HG03521 (cell line): ENCODE measurements around the gene SCTR.
A peak's percentile ranks its signal among the peaks of the same experiment; 100 is the strongest.

ENCODE experiments used
- ATAC-seq: cut with Tn5 transposase; IDR thresholded peaks from one replicate; pipeline ENCODE4 v1.9.1; 2021; ENCODE audit warnings: mild to moderate bottlenecking, moderate library complexity; ENCODE audit not compliant: unreplicated experiment

The SCTR gene

GRCh38 chr2:119525614-119526013 is 1.3 kb upstream of the SCTR start:
- ATAC-seq = no peak

- ATAC-seq = no peak
Observed at GRCh38 chr2:119523383-119523951, 816 bp downstream of the SCTR start.

GRCh38 chr2:119522671-119523070 is 1.6 kb downstream of the SCTR start:
- ATAC-seq = no peak

- no peak for ATAC-seq
Observed at GRCh38 chr2:119521433-119522050, 2.7 kb downstream of the SCTR start.

- ATAC-seq = no peak
Observed at GRCh38 chr2:119520696-119521432, 3.4 kb downstream of the SCTR start.

- ATAC-seq = no peak
Observed at GRCh38 chr2:119519057-119519408, 5.2 kb downstream of the SCTR start.

- no peak for ATAC-seq
Observed at GRCh38 chr2:119518401-119519056, 5.8 kb downstream of the SCTR start.

GRCh38 chr2:119517433-119517832 is 6.8 kb downstream of the SCTR start:
- ATAC-seq = peak; percentile 81

GRCh38 chr2:119516121-119516520 is 8.2 kb downstream of the SCTR start:
- no peak for ATAC-seq

GRCh38 chr2:119513832-119514231 is 10.5 kb downstream of the SCTR start:
- ATAC-seq = no peak

GRCh38 chr2:119512946-119513345 is 11.3 kb downstream of the SCTR start:
- ATAC-seq = no peak

- no peak for ATAC-seq
Observed at GRCh38 chr2:119511989-119512388, 12.3 kb downstream of the SCTR start.

GRCh38 chr2:119508756-119509155 is 15.5 kb downstream of the SCTR start:
- ATAC-seq = no peak

- ATAC-seq = no peak
Observed at GRCh38 chr2:119496682-119497081, 27.6 kb downstream of the SCTR start.

- no peak for ATAC-seq
Observed at GRCh38 chr2:119495948-119496347, 28.3 kb downstream of the SCTR start.

GRCh38 chr2:119494163-119494790 is 30.0 kb downstream of the SCTR start:
- no peak for ATAC-seq

- ATAC-seq = no peak
Observed at GRCh38 chr2:119491776-119492525, 32.3 kb downstream of the SCTR start.

GRCh38 chr2:119490653-119491195 is 33.6 kb downstream of the SCTR start:
- ATAC-seq = no peak

GRCh38 chr2:119490106-119490505 is 34.2 kb downstream of the SCTR start:
- ATAC-seq = no peak

- ATAC-seq = no peak
Observed at GRCh38 chr2:119489232-119489952, 34.9 kb downstream of the SCTR start.
